Spinal cord (tissue), 10 donors: Measurements from ENCODE around the gene EFCAB13. TPM values are rescaled to one million over a fixed set of nuclear protein-coding genes. Genes with fewer than 3 reads are reported as not detected.

Source experiments
- DNase-seq, 6 donors: peaks; one replicate each; pipeline versions ENCODE4 v3.0.0 to v3.0.0-alpha.2; 2013 to 2015; ENCODE audit warnings: low spot score in 6 of 6, low read depth in 4 of 6
- H3K27ac ChIP-seq: one replicate; pipeline ENCODE4 v1.5.1; 2013; ENCODE audit warnings: low read depth, low read length, control low read depth
- H3K27me3 ChIP-seq: one replicate; pipeline ENCODE4 v1.6.1; 2013; ENCODE audit warnings: low read length; ENCODE audit not compliant: control insufficient read depth, insufficient read depth
- H3K36me3 ChIP-seq: one replicate; pipeline ENCODE4 v1.6.1; 2013; ENCODE audit warnings: low read length; ENCODE audit not compliant: control insufficient read depth, insufficient read depth
- H3K4me1 ChIP-seq: one replicate; pipeline ENCODE4 v1.6.1; 2013; ENCODE audit warnings: low read length; ENCODE audit not compliant: control insufficient read depth, insufficient read depth
- H3K4me3 ChIP-seq: one replicate; pipeline ENCODE4 v1.5.1; 2013; ENCODE audit warnings: low read depth, low read length, control low read depth
- H3K9me3 ChIP-seq: one replicate; pipeline ENCODE4 v1.6.1; 2013; ENCODE audit warnings: low read length; ENCODE audit not compliant: control insufficient read depth, insufficient read depth
- WGBS: methylation state at CpG from one replicate; pipeline ENCODE4 v1.1.5; 2013; ENCODE audit warnings: missing lambda C conversion rate; ENCODE audit not compliant: insufficient coverage; 5-methylcytosine and 5-hydroxymethylcytosine counted together
- polyA plus RNA-seq, 2 donors: library from polyadenylated mRNA; unstranded; fragments of 120-200 nt; gene quantifications; one replicate each; pipeline ENCODE4 v1.2.1, GENCODE V29; 2013; ENCODE audit not compliant: insufficient read length in 2 of 2
- total RNA-seq, 2 donors: library from RNA; depleted of rRNA in 1 of 2; stranded (reverse); fragments of 120-200 nt in 1 of 2; fragments of >200 nt in 1 of 2; gene quantifications; one replicate each; pipeline versions ENCODE4 v1.2.3 to v1.2.4, GENCODE V29; 2013 to 2014
- donor health status: healthy.

Gene EFCAB13
- total and polyA plus RNA-seq, 4 donors: 3.7 to 11.8 (median 7.1) TPM

- no peak for DNase-seq
- no peaks in the 10 kb centered on the region for H3K36me3 ChIP-seq
- peaks cover 4% of the 10 kb centered on the region for H3K4me1 ChIP-seq
- peaks cover 3% of the 10 kb centered on the region for H3K9me3 ChIP-seq
- no peak overlapping the region for H3K4me3 ChIP-seq
- 100% methylated on average over 1 of the region's 3 CpGs for WGBS
- H3K27me3 ChIP-seq: no peaks in the 10 kb centered on the region
- no peak overlapping the region for H3K27ac ChIP-seq
Measured at GRCh38 chr17:47318197-47318918, 5.4 kb upstream of the EFCAB13 start.

DNA sequence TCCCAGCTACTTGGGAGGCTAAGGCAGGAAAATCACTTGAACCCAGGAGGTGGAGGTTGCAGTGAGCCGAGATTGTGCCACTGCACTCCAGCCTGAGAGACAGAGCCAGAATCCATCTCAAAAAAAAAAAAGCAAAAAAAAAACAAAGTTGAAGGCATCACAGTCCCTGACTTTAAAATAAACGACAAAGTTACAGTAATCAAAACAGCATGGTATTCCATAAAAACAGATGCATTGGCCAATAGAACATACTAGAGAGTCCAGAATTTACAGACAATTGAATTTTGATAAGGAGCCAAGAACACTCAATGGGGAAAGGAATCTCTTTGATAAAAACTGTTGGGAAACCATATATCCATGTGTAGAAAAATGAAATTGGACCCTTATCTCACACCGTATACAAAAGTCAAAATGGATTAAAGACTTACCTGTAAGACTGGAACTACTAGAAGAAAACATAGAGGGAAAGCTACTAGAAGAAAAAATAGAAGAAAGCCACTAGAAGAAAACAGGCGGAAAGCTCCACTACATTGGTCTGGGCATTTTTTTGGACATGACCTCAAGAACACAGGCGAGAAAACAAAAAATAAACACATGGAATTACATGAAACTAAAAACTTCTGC, 2.8 kb upstream of the EFCAB13 start:
- no peak for DNase-seq
- WGBS: 100% methylated on average over 1 of the region's 5 CpGs
- Histone ChIP-seq H3K4me3 (no peak overlapping the region), H3K9me3 (peaks cover 3% of the 10 kb centered on the region), H3K27me3 (no peaks in the 10 kb centered on the region), H3K27ac (no peak overlapping the region), H3K36me3 (no peaks in the 10 kb centered on the region), H3K4me1 (peaks cover 12% of the 10 kb centered on the region)

GRCh38 chr17:47324224-47325020, 667 bp downstream of the EFCAB13 start:
- Histone ChIP-seq H3K27ac (peak overlapping the region; percentile 83), H3K4me3 (peak overlapping the region; percentile 68), H3K4me1 (peaks cover 12% of the 10 kb centered on the region), H3K27me3 (no peaks in the 10 kb centered on the region), H3K9me3 (peaks cover 3% of the 10 kb centered on the region), H3K36me3 (no peaks in the 10 kb centered on the region)
- DNase-seq: peak in 5 of 6 donors; percentile 6 to 82 (median 25)
- 21% methylated on average over 10 of the region's 28 CpGs for WGBS

- Histone ChIP-seq H3K27ac (no peak overlapping the region), H3K9me3 (peaks cover 3% of the 10 kb centered on the region), H3K27me3 (no peaks in the 10 kb centered on the region), H3K36me3 (no peaks in the 10 kb centered on the region), H3K4me3 (no peak overlapping the region), H3K4me1 (peaks cover 12% of the 10 kb centered on the region)
- WGBS: 100% methylated on average over 1 of the region's 1 CpG
- no peak for DNase-seq
Measured at GRCh38 chr17:47325176-47325575, 1.4 kb downstream of the EFCAB13 start.

GRCh38 chr17:47330548-47330947, 6.8 kb downstream of the EFCAB13 start:
- no peaks in the 10 kb centered on the region for H3K9me3 ChIP-seq
- no peaks in the 10 kb centered on the region for H3K4me1 ChIP-seq
- no peaks in the 10 kb centered on the region for H3K27me3 ChIP-seq
- H3K4me3 ChIP-seq: no peak overlapping the region
- WGBS: no CpG with 5 or more reads among the region's 2 CpGs
- no peak for DNase-seq
- no peaks in the 10 kb centered on the region for H3K36me3 ChIP-seq
- H3K27ac ChIP-seq: no peak overlapping the region

GRCh38 chr17:47332287-47332686, 8.5 kb downstream of the EFCAB13 start:
- H3K27ac ChIP-seq: no peak overlapping the region
- no peak overlapping the region for H3K4me3 ChIP-seq
- H3K4me1 ChIP-seq: no peaks in the 10 kb centered on the region
- DNase-seq: no peak
- H3K27me3 ChIP-seq: no peaks in the 10 kb centered on the region
- no peaks in the 10 kb centered on the region for H3K9me3 ChIP-seq
- H3K36me3 ChIP-seq: no peaks in the 10 kb centered on the region

DNA sequence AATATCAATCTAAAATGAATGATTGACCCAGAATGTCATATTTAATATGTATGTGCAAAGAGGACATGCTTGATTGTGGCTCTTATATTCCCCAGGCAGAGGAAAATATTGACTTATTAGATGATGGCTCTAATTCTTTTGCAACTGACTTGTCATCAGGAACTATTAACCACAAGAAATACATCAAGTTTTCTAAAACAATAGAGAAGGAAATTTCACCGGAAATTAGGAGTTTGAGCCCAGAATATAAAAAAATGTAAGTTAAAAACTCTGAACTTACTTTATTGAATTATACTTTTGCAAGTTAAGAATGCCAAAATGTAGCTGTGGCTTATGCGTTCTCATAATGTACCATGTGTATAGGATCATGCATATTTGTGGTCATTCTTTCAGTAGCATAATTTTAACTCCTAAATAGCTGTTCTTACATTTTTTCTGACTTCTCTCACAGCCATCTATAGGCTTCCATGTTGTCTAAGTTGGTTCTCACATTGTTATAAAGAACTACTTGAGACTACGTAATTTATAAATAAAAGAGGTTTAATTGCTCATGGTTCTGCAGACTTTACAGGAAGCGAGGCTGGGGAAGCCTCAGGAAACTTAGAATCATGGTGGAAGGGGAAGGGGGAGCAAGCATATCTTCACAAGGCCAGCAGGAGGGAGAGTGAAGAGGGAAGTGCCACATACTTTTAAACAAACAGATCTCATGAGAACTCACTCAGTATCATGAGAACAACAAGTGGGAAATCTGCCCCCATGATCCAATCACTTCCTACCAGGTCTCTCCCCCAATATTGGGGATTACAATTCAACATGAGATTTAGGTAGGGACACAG, 11.6 kb downstream of the EFCAB13 start:
- H3K9me3 ChIP-seq: no peaks in the 10 kb centered on the region
- no peaks in the 10 kb centered on the region for H3K27me3 ChIP-seq
- no peak for DNase-seq
- no CpG with 5 or more reads among the region's 4 CpGs for WGBS
- no peaks in the 10 kb centered on the region for H3K36me3 ChIP-seq
- H3K4me3 ChIP-seq: no peak overlapping the region
- H3K4me1 ChIP-seq: no peaks in the 10 kb centered on the region
- H3K27ac ChIP-seq: no peak overlapping the region

DNA sequence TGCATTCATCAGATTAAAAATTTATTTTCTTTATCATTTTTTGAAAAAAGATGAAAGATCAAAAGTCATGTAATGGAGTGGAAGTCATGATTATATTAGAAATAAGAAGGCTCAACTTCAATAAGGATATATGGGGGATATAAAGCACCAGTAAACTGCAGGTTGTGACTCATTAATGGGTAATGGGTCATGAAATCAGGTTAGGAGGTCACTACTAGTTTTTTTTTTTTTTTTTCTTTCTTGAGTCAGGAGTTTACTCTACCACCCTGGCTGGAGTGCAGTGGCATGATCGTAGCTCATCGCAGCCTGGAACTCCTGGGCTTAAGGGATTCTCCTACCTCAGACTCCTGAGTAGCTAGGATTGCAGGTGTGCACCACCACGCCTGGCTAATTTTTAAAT, 14.3 kb downstream of the EFCAB13 start:
- no peaks in the 10 kb centered on the region for H3K4me1 ChIP-seq
- WGBS: 100% methylated on average over 1 of the region's 3 CpGs
- no peak overlapping the region for H3K4me3 ChIP-seq
- no peak for DNase-seq
- no peaks in the 10 kb centered on the region for H3K36me3 ChIP-seq
- H3K27me3 ChIP-seq: no peaks in the 10 kb centered on the region
- no peak overlapping the region for H3K27ac ChIP-seq
- no peaks in the 10 kb centered on the region for H3K9me3 ChIP-seq

GRCh38 chr17:47352848-47353247, 29.1 kb downstream of the EFCAB13 start:
- Histone ChIP-seq H3K27ac (no peak overlapping the region), H3K4me3 (no peak overlapping the region), H3K27me3 (no peaks in the 10 kb centered on the region), H3K9me3 (no peaks in the 10 kb centered on the region), H3K4me1 (no peaks in the 10 kb centered on the region), H3K36me3 (no peaks in the 10 kb centered on the region)
- no CpG with 5 or more reads among the region's 1 CpG for WGBS
- no peak for DNase-seq
